Measurements from ENCODE around the gene FBXO36. TPM values are rescaled to one million over a fixed set of nuclear protein-coding genes. Genes with fewer than 3 reads are reported as not detected.

FBXO36 gene
- total RNA-seq, 1 donor from 2014 or later: 0.58 TPM

GRCh38 chr2:229943171-229943570 lies 20.9 kb downstream of the FBXO36 start:
- H3K27ac ChIP-seq (replicated peaks): no peak overlapping the region
- no peaks in the 10 kb centered on the region for H3K4me1 ChIP-seq
- no peak for TF ChIP-seq CTCF (IDR thresholded peaks at IDR 0.05; ENCODE audit: borderline replicate concordance)
- H3K4me3 ChIP-seq: no peak overlapping the region
- no peak for DNase-seq
- no peaks in the 10 kb centered on the region for H3K36me3 ChIP-seq
- no peaks in the 10 kb centered on the region for H3K9me3 ChIP-seq (replicated peaks)
- H3K27me3 ChIP-seq (ENCODE audit: low read depth): no peaks in the 10 kb centered on the region
- intact Hi-C loops (cut with micrococcal nuclease): no loop called here

- H3K36me3 ChIP-seq: no peaks in the 10 kb centered on the region
Observed at GRCh38 chr2:229943770-229944449, 21.6 kb downstream of the FBXO36 start.

GRCh38 chr2:229945975-229946374 lies 23.7 kb downstream of the FBXO36 start:
- intact Hi-C loops (cut with micrococcal nuclease): no loop called here
- Histone ChIP-seq H3K4me1 (no peaks in the 10 kb centered on the region), H3K36me3 (no peaks in the 10 kb centered on the region), H3K9me3 (replicated peaks) (no peaks in the 10 kb centered on the region), H3K27me3 (ENCODE audit: low read depth) (no peaks in the 10 kb centered on the region), H3K4me3 (no peak overlapping the region), H3K27ac (replicated peaks) (no peak overlapping the region)
- DNase-seq: no peak
- TF ChIP-seq CTCF (IDR thresholded peaks at IDR 0.05; ENCODE audit: borderline replicate concordance): no peak

More at GRCh38 chr2:229943770-229944449, 21.6 kb downstream of the FBXO36 start:
- H3K27me3 ChIP-seq (ENCODE audit: low read depth): no peaks in the 10 kb centered on the region
- intact Hi-C loops (cut with micrococcal nuclease): no loop called here
- H3K4me3 ChIP-seq: no peak overlapping the region
- H3K4me1 ChIP-seq: no peaks in the 10 kb centered on the region
- H3K9me3 ChIP-seq (replicated peaks): no peaks in the 10 kb centered on the region
- no peak for TF ChIP-seq CTCF (IDR thresholded peaks at IDR 0.05; ENCODE audit: borderline replicate concordance)
- no peak overlapping the region for H3K27ac ChIP-seq (replicated peaks)
- no peak for DNase-seq

- no peaks in the 10 kb centered on the region for H3K4me1 ChIP-seq
- H3K9me3 ChIP-seq (replicated peaks): no peaks in the 10 kb centered on the region
- no peak for TF ChIP-seq CTCF (IDR thresholded peaks at IDR 0.05; ENCODE audit: borderline replicate concordance)
- DNase-seq: no peak
- no peak overlapping the region for H3K27ac ChIP-seq (replicated peaks)
- H3K4me3 ChIP-seq: no peak overlapping the region
- H3K36me3 ChIP-seq: no peaks in the 10 kb centered on the region
- H3K27me3 ChIP-seq (ENCODE audit: low read depth): no peaks in the 10 kb centered on the region
- intact Hi-C loops (cut with micrococcal nuclease): no loop called here
Observed at GRCh38 chr2:229947544-229947943, 25.2 kb downstream of the FBXO36 start.

GRCh38 chr2:229952256-229952835 lies 30.0 kb downstream of the FBXO36 start:
- no peak for TF ChIP-seq CTCF (IDR thresholded peaks at IDR 0.05; ENCODE audit: borderline replicate concordance)
- Histone ChIP-seq H3K4me3 (no peak overlapping the region), H3K27me3 (ENCODE audit: low read depth) (no peaks in the 10 kb centered on the region), H3K36me3 (no peaks in the 10 kb centered on the region), H3K9me3 (replicated peaks) (no peaks in the 10 kb centered on the region), H3K4me1 (no peaks in the 10 kb centered on the region), H3K27ac (replicated peaks) (no peak overlapping the region)
- no peak for DNase-seq
- intact Hi-C loops (cut with micrococcal nuclease): no loop called here

Measured in left ventricle myocardium inferior (tissue), 1 donor.